Activated CD4-positive, CD25-positive, alpha-beta regulatory T cell treated with anti-CD3 and anti-CD28 coated beads, Interleukin-2, amount 50 U/mL, for 72 hours (primary cell): Measurements from ENCODE around the gene DOK7.
"Not testable (repeated sequence)": the region's sequence is repeated elsewhere in the genome, so short reads cannot be mapped to it uniquely, and the experiment has no call there.

Experiments used
- DNase-seq: peaks from one replicate; pipeline ENCODE4 v3.0.0; 2021

The DOK7 gene

DNA sequence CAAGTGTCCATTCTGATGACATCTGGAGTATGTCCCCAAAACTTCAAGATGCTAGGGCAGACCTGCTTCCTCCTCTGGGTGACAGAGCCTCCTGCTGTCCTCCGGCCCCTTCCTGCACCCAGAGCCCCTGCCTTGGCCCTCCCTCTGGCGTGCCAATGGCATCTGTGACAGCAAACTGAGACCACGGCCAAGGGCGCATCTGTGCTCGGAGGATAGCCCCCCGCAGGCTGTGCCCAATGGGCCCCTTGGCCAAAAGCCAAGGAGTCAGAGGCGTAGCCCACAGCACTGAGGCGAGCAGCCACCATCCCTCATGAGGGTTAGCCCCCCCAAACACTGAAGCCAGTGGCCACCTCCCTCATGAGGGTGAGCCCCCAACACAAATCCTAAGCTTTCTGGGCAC, 61.2 kb downstream of the DOK7 start:
- DNase-seq = no peak

DNA sequence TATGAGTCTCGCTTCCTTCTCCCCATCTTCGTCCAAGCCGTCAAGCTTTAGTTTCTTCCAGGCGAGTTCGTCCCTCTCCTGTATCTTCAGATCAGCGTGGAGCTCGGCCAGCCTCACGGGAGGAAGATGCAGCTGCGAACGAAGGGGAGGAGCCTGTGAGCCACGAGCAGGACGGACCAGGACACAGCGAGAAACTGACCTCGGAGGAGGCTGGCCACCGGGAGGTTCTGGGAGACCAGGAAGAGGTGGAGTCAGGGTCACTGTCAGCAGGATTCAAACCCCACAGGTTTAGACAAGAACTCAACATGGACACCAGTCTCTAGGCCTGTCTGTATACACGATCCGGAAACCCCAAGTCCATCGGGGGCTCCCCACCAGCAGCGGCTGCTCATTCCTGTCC, 61.8 kb downstream of the DOK7 start:
- no peak for DNase-seq

DNA sequence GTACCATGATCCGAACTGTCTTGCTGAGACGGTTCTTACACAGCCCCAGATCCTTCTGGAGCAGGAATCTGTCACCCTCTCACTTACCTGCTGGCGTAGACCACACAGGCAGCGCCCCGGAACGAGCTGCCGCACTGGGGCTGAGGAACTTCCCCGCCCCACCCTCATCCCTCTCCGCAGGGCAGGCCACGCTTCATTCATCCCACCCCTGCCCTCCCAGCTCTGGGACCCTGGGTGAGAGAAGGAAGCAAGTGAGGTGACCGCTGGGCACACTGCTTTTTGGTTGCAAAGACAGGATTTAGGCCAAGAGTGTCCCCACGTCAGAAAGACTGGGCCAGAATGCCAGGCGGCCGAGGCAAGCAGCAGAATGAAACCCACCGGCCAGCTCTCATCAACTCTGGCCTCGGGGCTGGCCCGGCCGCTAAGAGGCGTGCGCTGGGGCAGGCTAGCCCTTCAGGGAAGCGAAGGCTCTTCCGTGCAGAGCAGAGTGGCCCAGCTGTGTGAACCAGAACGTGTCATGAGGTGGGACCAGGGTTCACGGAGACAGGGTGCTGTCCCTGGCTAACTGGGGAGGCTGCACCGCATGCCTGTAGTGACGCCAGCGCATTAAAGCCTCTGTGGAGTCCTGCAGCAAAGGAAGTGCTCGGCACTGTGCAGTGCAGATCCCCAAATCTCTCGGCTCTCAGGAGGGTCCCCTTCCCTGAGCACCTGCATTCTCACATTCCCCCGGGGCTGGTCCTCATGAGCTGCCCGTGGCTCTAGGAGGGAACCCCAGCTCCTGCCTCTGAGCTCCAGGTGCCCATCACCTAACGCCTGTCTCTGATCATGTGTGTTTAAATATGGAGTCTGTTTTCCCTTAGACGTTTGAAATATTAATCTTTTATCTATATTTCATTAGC, 62.7 kb downstream of the DOK7 start:
- DNase-seq = no peak

DNA sequence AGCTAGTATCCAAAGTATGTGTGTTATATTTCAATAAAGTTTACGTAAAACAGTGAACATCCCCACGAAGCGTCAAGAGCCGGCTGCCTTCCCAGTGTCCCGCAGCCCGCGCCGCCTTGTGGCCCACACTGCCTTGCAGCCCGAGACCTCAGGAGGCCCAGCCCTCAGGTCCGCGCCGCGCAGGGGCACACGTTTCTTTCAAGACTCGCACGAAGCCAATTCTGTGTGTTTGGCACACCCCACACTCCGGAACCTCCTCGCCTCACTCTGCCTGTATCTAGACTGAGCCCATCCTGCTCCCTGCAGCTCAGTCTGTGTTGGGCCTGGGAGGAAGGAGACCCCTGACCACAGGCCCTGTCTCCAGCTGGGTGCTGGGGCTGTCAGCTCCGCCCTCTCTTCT, 63.4 kb downstream of the DOK7 start:
- DNase-seq = no peak

DNA sequence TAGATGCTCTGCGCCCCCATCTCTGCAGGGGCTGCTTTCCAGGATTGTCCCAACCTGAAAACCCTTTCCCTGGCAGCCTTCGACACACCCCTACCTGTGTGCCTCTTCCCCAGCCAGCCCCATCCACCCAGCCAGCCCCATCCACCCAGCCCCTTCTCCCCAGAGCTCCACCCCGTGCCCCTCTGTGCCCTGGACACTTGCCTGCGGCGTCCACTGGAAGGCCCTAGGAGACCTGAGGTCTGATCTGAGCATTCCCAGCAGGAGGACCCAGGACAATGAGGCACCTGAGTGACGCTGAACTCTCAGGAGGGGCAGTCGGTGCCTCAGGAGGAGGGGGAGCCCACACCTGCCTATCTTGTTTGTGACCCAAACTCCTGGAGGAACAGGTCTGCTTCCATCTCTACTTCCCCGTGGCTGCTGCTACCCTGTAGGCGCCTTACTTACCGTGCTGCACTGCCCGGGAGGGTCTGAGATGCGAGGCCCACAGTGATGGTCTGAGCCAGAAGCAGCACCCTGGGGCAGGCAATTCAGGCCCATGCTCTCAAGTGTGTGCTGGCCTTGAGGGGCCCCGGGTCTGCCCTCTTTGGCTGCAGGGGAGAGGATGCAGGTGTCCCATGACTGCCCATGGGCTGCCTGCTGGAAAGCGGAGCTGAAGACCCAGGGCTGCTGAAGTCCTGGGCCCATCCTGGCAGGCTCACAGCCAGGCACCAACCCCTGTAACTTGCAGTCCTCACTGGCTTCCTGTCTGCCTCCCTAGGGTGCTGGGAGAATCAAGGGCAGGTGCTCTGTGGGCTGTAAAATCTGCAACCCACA, 64.2 kb downstream of the DOK7 start:
- no peak for DNase-seq

DNA sequence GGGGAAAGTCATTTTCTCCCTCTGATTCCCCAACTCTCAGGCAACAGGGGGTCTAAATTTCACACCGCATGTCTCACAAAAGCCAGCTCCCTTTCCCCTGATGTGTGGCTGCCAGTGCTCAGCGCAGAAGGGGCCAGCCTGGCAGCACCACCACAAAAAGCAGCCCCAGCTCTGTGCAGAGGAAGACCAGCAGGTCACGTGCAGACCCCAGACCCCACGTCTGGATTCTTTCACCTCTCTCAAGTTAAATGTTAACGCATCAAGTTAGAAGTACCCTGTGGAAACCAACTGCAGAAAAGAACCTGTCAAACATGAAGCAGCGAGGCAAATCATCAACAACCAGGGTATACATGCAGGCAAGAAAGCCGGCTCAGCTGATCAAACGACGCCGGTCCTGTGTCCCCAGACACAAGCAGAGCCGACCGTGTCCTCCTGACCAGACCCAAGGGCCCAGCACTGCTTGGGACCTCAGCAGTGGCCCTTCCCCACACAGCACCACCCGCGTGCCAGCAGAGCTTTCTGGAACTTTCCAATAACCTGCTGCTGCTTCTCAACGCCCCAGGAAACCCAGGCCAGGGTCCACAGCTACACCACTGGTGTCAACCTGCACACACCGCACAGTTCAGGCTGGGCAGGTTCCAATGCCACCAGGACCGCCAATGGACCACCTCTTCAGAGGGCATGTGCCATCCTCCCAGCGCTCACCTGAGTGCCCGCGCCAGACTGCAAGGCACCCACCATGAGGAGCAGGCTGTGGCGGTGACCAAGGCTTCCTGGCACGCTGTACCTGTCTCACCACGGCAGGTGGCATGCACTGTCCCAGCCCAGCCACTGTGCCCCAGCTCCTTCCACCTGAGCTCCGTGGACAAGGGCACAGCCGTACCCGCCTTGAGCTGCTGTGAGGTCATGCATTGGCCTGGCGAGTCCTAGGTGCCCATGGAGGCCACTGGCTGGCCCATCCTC, 65.1 kb downstream of the DOK7 start:
- DNase-seq = no peak

DNA sequence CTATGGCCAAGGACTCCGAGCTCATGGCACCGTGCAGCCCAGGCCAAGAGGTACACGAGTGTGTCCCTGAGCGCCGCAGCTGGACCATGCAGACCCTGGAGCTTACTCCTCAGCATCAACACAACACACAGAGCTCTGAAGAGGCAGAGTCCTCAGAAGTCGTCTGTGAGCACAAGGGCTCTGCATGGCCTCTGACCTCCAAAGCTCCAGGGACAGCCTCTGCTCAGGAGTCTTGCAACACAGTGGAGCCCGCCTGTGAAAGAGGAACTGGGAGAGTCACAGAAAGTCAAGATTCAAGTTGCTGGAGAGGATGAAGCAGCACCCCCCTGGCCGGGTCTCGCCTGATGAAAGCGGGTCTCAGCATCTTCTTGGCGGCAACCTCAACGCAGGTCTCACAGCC, 66.3 kb downstream of the DOK7 start:
- no peak for DNase-seq

DNA sequence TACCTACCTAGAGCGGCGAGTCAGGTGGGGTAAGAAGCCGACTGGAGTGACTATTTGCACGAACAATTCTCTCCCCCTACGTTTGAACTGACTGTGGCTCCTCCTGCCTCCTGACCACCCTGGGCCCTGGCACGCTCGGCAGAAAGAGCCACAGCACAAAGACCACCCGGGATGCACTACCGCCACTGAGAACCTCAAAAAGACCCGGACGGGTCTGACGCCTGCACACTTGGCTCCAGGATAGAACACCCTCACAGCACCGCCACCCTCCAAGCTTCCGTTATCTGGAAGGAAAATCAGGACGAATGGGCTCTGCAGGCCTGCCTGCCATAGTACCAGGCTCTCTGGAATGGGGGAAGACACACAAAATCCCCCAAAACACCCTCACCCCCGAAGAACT, 66.9 kb downstream of the DOK7 start:
- DNase-seq = no peak

DNA sequence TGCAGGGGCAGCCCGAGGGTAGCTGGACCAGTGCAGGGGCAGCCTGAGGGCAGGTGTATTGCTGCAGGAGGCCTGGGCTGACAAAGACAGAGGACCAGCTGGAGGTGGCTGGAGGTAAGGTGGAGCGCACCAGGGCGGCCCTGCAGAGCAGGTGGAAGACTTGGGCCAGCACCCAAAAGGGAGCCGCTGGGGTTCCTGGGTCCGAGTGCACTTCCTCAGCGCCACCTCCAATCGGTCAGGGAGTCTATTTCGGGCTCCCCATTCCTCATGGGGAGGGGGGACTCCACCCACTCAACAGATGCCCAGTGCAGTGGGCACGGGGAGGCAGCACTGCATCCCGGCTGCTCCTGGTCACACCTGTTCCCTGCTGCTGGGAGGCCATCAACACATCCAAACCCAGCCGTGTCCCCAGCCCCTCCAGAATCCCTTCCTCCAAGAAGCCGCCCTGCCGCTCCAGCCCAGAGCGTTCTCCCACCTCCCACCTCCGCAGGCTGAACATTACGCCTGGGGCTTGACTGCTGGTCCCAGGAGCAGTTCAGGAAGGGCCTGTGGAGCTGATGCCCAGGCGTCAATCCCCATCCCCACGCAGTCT, 67.7 kb downstream of the DOK7 start:
- no peak for DNase-seq

DNA sequence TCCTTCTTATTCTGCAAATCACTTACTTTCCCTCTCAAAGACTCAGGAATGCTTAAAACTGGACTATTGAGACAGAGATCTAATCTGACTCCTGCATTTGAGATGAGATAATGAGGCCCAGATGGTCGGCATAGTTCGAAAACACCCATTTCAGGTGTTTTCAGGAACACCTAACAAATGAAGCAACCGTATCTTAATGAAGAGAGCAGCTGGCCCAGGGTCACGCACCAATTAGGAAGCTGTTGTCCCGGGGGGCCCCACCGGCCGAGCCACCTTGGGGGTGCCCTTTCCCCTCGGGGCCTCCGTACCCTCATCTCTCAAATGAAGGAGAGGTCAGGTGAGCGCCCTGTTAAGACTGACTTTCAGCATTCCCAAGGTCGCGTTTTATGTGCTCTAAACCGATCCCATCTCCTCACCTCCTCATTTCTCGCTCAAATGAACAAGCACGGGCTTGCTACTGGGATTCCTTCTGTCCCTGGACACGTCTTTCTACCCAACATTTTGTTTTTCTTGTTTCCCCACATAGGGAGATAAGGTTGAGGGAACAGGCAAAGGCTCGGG, 68.3 kb downstream of the DOK7 start:
- DNase-seq = no peak

DNA sequence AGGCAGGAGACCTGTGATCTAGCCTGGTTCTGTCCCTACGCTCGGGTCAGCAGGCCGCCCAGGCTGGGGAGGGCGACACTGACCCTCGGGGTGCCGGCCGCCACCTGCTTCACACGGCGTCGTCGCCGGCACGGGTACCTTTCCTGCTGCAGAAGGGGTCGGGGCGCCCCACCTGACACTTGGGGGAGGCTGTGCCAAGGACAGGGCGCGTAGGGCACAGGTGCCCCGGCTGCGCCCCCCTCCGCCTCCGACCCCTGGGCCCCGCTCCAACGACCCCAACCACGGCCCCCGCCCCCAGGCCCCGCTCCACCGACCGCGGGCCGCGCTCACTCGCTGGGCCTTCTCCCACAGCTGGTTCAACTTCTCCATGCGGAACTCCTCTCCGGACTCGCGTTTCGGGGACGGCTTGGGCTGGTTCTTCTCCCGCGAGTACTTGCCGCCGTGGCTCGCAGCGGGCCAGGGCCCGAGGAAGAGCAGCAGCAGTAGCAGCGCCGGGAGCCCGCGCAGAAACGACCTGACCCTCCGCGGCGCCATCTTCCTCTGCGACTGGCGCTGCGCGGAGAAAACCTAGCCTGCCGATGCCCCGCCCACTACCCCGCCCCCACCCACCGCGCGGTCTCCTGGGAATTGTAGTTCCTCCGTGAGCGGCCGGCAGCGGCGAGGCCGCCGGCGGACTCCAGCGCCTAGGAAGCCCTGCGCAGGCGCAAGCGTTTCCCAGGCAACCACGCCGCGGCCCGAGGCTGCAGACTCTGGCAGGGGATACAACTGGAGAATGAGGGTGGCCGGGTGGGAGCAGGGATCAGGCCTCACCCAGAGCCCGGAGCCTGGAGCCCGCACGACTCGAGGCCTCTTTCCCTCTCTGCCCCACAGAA, 69.0 kb downstream of the DOK7 start, which contains the start of gene LRPAP1:
Gene LRPAP1, minus strand, starts transcription at position 544 of the 872 bp plus-strand sequence. Its CDS starts 10 bp downstream, at position 534.
- DNase-seq = peak; percentile 91

DNA sequence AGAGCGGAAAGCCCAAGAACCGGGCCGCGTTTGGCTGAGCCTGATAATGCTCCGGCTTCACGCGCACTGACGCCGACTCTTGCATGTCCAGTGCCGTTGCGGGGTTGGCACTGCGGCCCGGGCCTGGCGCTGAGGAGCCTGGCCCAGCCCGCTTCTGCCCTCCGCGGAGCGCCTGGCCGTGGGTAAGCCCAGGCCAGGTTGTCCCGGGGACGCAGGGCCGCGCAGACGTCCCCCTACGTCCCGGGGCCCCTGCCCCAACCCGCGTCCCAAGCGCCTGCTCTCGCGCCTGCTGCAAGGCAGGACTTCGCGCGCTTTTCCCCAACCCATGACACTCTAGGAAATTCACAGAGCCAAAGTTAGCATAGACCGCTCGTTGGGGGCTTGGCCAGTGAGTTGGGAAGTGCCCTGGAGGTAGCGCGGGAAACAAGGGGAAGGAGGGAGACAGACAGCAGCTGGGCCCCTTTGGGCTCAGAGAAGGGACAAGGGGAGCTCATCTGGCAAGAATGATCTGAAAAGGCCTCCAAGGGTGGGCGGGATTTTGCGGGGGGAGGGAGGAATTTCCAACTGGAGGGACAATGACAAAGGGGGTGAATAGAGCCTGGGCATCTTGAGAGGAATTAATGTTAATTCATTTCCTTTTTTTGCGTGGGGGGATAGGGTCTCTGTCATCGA, 69.8 kb downstream of the DOK7 start:
- no peak for DNase-seq

DNA sequence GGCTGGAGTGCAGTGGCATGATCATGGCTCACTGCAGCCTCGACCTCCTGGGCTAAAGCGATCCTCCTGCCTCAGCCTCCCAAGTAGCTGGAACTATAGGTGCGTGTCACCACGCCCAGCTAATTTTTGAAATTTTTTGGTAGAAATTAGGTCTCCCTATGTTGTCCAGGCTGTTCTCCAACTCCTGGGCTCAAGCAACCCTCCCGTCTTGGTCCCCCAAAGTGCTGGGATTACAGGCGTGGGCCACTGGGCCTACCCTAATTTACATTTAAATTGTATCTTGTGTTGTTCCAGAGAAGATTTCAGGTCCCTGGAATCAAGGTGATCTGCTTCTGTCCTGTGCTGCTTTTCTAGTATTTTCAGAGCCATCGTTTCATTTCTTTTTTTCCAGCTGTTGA, 70.3 kb downstream of the DOK7 start:
- no peak for DNase-seq

DNA sequence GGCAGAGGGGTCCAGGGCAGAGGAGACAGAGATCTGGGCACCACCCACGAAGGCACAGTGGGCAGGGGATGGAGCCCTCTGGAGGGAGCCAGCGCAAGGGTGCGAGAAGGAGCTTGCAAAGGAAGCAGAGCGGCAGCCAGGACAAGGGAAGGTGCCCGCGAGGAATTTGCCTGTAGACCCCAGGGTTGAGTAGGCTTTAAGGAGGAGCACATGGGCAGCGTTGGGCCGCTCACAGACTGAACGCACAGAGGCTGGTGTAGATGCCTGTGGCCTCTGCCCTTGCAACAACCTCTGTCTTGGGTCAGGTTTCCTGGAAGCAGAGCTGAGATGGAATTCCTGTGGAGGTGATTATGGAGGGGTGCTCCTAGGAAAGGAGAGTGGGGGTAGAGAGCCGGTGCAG, 72.7 kb downstream of the DOK7 start:
- DNase-seq = not testable (repeated sequence)

DNA sequence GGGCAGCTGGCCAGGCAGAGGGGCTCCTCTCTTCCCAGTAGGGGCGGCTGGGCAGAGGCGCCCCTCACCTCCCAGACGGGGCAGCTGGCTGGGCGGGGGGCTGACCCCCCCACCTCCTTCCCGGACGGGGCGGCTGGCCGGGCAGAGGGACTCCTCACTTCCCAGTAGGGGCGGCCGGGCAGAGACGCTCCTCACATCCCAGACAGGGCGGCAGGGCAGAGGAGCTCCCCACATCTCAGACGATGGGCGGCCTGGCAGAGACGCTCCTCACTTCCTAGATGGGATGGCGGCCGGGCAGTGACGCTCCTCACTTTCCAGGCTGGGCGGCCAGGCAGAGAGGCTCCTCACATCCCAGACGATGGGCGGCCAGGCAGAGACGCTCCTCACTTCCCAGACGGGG, 75.8 kb downstream of the DOK7 start:
- DNase-seq = not testable (repeated sequence)

DNA sequence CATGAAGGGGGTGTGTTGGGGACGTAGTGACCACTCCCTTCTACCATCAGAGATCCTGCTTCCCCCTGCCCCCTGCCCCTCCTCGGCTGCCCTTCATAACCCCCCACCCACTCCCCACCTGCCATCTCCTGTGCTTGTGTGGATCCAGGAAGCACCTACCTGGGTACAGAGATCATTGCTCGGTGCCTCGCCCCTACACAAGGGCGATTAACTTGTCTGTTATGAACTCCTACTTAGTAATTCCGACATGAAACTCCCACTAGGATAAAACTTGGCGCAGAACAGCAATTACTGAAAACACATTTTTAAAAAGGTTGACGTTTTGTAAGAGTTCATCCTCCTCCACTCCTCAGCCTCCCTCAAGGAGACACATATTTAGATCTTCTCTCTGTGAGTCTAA, 80.3 kb downstream of the DOK7 start:
- not testable (repeated sequence) for DNase-seq
